Ovary (tissue), 3 donors: ENCODE data around the gene VPS41.

Experiments
- CTCF ChIP-seq, 3 donors: fragments of 450-650 bp in 2 of 3; fragments of 200-600 bp in 1 of 3; IDR thresholded peaks; one replicate each; pipeline versions ENCODE4 v1.5.1 to v1.8.0; 2016 to 2022; ENCODE audit warnings: antibody characterized with exemption in 3 of 3, mild to moderate bottlenecking in 1 of 3
- EP300 ChIP-seq: sonication (generic); formaldehyde crosslinking; IDR thresholded peaks from one replicate; pipeline ENCODE4 v1.6.1; 2017; ENCODE audit warnings: antibody characterized with exemption
- POLR2A ChIP-seq: fragments of 450-650 bp; IDR thresholded peaks from one replicate; pipeline ENCODE4 v1.6.1; 2017; ENCODE audit warnings: antibody characterized with exemption, mild to moderate bottlenecking, moderate library complexity
- donor health status: DM: no; HTN: no; CAD: no.

GRCh38 chr7:38748056-38748610, 160.9 kb downstream of the VPS41 start:
- TF ChIP-seq CTCF (IDR thresholded peaks at IDR 0.05) (no peak), POLR2A (no peak), EP300 (no peak)
